ENCODE results near the gene PTPRG.
"Not testable (repeated sequence)": the region's sequence is repeated elsewhere in the genome, so short reads cannot be mapped to it uniquely, and the experiment has no call there.

Gene PTPRG

GRCh38 chr3:62028236-62028635, 466.9 kb downstream of the PTPRG start:
- DNase-seq: no peak

GRCh38 chr3:62032738-62033137, 471.4 kb downstream of the PTPRG start:
- DNase-seq: no peak

- DNase-seq: no peak
Measured at GRCh38 chr3:62035402-62036057, 474.2 kb downstream of the PTPRG start.

GRCh38 chr3:62036726-62037125, 475.4 kb downstream of the PTPRG start:
- DNase-seq: no peak

- DNase-seq: not testable (repeated sequence)
Measured at GRCh38 chr3:62038798-62039197, 477.4 kb downstream of the PTPRG start.

- DNase-seq: no peak
Measured at GRCh38 chr3:62039586-62039985, 478.2 kb downstream of the PTPRG start.

- no peak for DNase-seq
Measured at GRCh38 chr3:62041681-62042080, 480.3 kb downstream of the PTPRG start.

GRCh38 chr3:62044874-62045411, 483.6 kb downstream of the PTPRG start:
- no peak for DNase-seq

GRCh38 chr3:62046326-62046725, 485.0 kb downstream of the PTPRG start:
- no peak for DNase-seq

GRCh38 chr3:62048577-62048976, 487.2 kb downstream of the PTPRG start:
- no peak for DNase-seq

- no peak for DNase-seq
Measured at GRCh38 chr3:62049033-62049432, 487.7 kb downstream of the PTPRG start.

- no peak for DNase-seq
Measured at GRCh38 chr3:62051506-62051905, 490.1 kb downstream of the PTPRG start.

- DNase-seq: no peak
Measured at GRCh38 chr3:62052331-62052730, 491.0 kb downstream of the PTPRG start.

- DNase-seq: no peak
Measured at GRCh38 chr3:62056658-62057057, 495.3 kb downstream of the PTPRG start.

- no peak for DNase-seq
Measured at GRCh38 chr3:62057339-62058047, 496.1 kb downstream of the PTPRG start.

- DNase-seq: no peak
Measured at GRCh38 chr3:62065985-62066693, 504.8 kb downstream of the PTPRG start.

GRCh38 chr3:62068337-62068736, 507.0 kb downstream of the PTPRG start:
- DNase-seq: no peak

- DNase-seq: no peak
Measured at GRCh38 chr3:62070891-62071290, 509.5 kb downstream of the PTPRG start.

GRCh38 chr3:62073038-62073437, 511.7 kb downstream of the PTPRG start:
- DNase-seq: no peak

GRCh38 chr3:62084558-62084957, 523.2 kb downstream of the PTPRG start:
- no peak for DNase-seq

GRCh38 chr3:62088472-62089104, 527.2 kb downstream of the PTPRG start:
- DNase-seq: no peak

GRCh38 chr3:62090066-62090465, 528.7 kb downstream of the PTPRG start:
- no peak for DNase-seq

GRCh38 chr3:62090519-62090918, 529.1 kb downstream of the PTPRG start:
- DNase-seq: no peak
